HEK293T (cell line): ENCODE results near the gene TMEM72.

Source experiments
- ARNT ChIP-seq: fragments of 450-650 bp; IDR thresholded peaks from 2 replicates; pipeline ENCODE4 v1.6.1; 2017; ENCODE audit warnings: mild to moderate bottlenecking
- BHLHE40 ChIP-seq: fragments of 450-650 bp; IDR thresholded peaks from 2 replicates; pipeline ENCODE4 v1.6.1; 2016; ENCODE audit warnings: mild to moderate bottlenecking, moderate library complexity, borderline replicate concordance
- CTBP1 ChIP-seq: fragments of 450-650 bp; IDR thresholded peaks from 2 replicates; pipeline ENCODE4 v1.6.1; 2016; ENCODE audit warnings: borderline replicate concordance
- ELF4 ChIP-seq: fragments of 450-650 bp; IDR thresholded peaks from 2 replicates; pipeline ENCODE4 v1.6.1; 2017; ENCODE audit warnings: antibody characterized with exemption
- FOXA1 ChIP-seq: fragments of 450-650 bp; IDR thresholded peaks from 2 replicates; pipeline ENCODE4 v1.6.1; 2016; ENCODE audit warnings: mild to moderate bottlenecking
- FOXK2 ChIP-seq: fragments of 450-650 bp; IDR thresholded peaks from 2 replicates; pipeline ENCODE4 v1.6.1; 2016; ENCODE audit warnings: mild to moderate bottlenecking
- FOXM1 ChIP-seq: fragments of 450-650 bp; IDR thresholded peaks from 2 replicates; pipeline ENCODE4 v1.6.1; 2017; ENCODE audit warnings: mild to moderate bottlenecking, borderline replicate concordance
- HDGF ChIP-seq: fragments of 450-650 bp; IDR thresholded peaks from 2 replicates; pipeline ENCODE4 v1.6.1; 2017; ENCODE audit warnings: antibody characterized with exemption, borderline replicate concordance
- L3MBTL2 ChIP-seq: fragments of 450-650 bp; conservative IDR thresholded peaks from 2 replicates; pipeline ENCODE4 v1.6.1; 2016; ENCODE audit warnings: mild to moderate bottlenecking
- SP1 ChIP-seq: fragments of 450-650 bp; IDR thresholded peaks from 2 replicates; pipeline ENCODE4 v1.6.1; 2017
- SUZ12 ChIP-seq: fragments of 450-650 bp; IDR thresholded peaks from 2 replicates; pipeline ENCODE4 v1.6.1; 2016; ENCODE audit warnings: mild to moderate bottlenecking

- no peak for TF ChIP-seq SP1
- TF ChIP-seq SUZ12, result no peak
- no peak for TF ChIP-seq ELF4
- TF ChIP-seq BHLHE40, result no peak
- no peak for TF ChIP-seq ARNT
- no peak for TF ChIP-seq CTBP1
- TF ChIP-seq HDGF, result no peak
- no peak for TF ChIP-seq FOXM1
- no peak for TF ChIP-seq FOXK2
- TF ChIP-seq L3MBTL2, result no peak
- TF ChIP-seq FOXA1, result no peak
Observed at GRCh38 chr10:44890696-44891563, 20.2 kb upstream of the TMEM72 start.
